Measurements from ENCODE around the gene LDLRAD1.

GRCh38 chr1:53998223-53998622 lies 19.8 kb downstream of the LDLRAD1 start:
- TF ChIP-seq POLR2AphosphoS5 (IDR thresholded peaks at IDR 0.05) (no peak), CTCF (IDR thresholded peaks at IDR 0.05) (no peak)

Data from upper lobe of left lung (tissue), 4 donors.